A673 (cell line): Measurements from ENCODE around the gene SDHB. TPM values are rescaled to one million over a fixed set of nuclear protein-coding genes. Genes with fewer than 3 reads are reported as not detected.

Source experiments
- BruUV-seq: library from RNA; stranded (reverse); fragments of 400-500 nt; replicated peaks from 2 replicates; lab custom pipeline; 2021; lab: Mats Ljungman, UMichigan
- CTCF ChIA-PET: fragments of 300-600 bp; sonication (Branson Sonifier 250); formaldehyde crosslinking; loops from one replicate; lab custom pipeline; 2022; ENCODE audit warnings: antibody characterized with exemption; lab: Charles Lee
- POLR2A ChIA-PET: fragments of 300-600 bp; sonication (Branson Sonifier 250); formaldehyde crosslinking; loops from one replicate; lab custom pipeline; 2022; ENCODE audit warnings: antibody characterized with exemption; ENCODE audit not compliant: low non-redundant PET; lab: Charles Lee
- DNase-seq: peaks from one replicate; pipeline ENCODE4 v3.0.0-alpha.2; 2015; ENCODE audit warnings: low spot score
- H3K27ac ChIP-seq: fragments of 200-600 bp; sonication (generic); 2 replicates; pipeline ENCODE4 v1.5.1; 2016; ENCODE audit warnings: mixed run types, low read depth, mild to moderate bottlenecking, mixed read lengths, antibody characterized with exemption, low read length; ENCODE audit not compliant: poor library complexity, severe bottlenecking
- H3K27me3 ChIP-seq: fragments of 200-600 bp; sonication (generic); replicated peaks from 2 replicates; pipeline ENCODE4 v1.6.1; 2017; ENCODE audit warnings: mixed run types, low read depth, mild to moderate bottlenecking, mixed read lengths, antibody characterized with exemption, low read length; ENCODE audit not compliant: insufficient read depth, poor library complexity
- H3K36me3 ChIP-seq: fragments of 200-600 bp; sonication (generic); 2 replicates; pipeline ENCODE4 v1.6.1; 2016; ENCODE audit warnings: mixed run types, mild to moderate bottlenecking, mixed read lengths, antibody characterized with exemption, low read length; ENCODE audit not compliant: insufficient read depth, poor library complexity, severe bottlenecking
- H3K4me1 ChIP-seq: fragments of 200-600 bp; sonication (generic); 2 replicates; pipeline ENCODE4 v1.6.1; 2017; ENCODE audit warnings: mixed run types, mild to moderate bottlenecking, mixed read lengths, antibody characterized with exemption, low read length; ENCODE audit not compliant: insufficient read depth, poor library complexity, severe bottlenecking
- H3K4me3 ChIP-seq: fragments of 200-600 bp; sonication (generic); 2 replicates; pipeline ENCODE4 v1.5.1; 2016; ENCODE audit warnings: low read depth, mixed run types, mild to moderate bottlenecking, mixed read lengths, low read length; ENCODE audit not compliant: poor library complexity, severe bottlenecking
- H3K9me3 ChIP-seq: fragments of 200-600 bp; sonication (generic); 2 replicates; pipeline ENCODE4 v1.6.1; 2016; ENCODE audit warnings: mixed run types, low read depth, mild to moderate bottlenecking, mixed read lengths, antibody characterized with exemption, low read length; ENCODE audit not compliant: poor library complexity, severe bottlenecking
- CTCF ChIP-seq: fragments of 300-800, 200-600 bp; sonication (generic); conservative IDR thresholded peaks from 2 replicates; pipeline ENCODE4 v1.5.1; 2017; ENCODE audit warnings: low read depth, mild to moderate bottlenecking, antibody characterized with exemption, low read length, moderate library complexity, mixed read lengths
- EZH2 ChIP-seq: fragments of 200-600 bp; sonication (generic); IDR thresholded peaks from 2 replicates; pipeline ENCODE4 v1.6.1; 2017; ENCODE audit warnings: borderline replicate concordance, low read depth, mild to moderate bottlenecking, mixed read lengths, antibody characterized with exemption, low read length; ENCODE audit not compliant: poor library complexity, severe bottlenecking
- intact Hi-C: fragments of 100-400 bp; cut with micrococcal nuclease; formaldehyde crosslinking; loops from one replicate; pipeline ENCODE4 v1.10.0; 2022; ENCODE audit not compliant: unreplicated experiment
- total RNA-seq: library from RNA; stranded (reverse); gene quantifications from 2 replicates; pipeline ENCODE4 v1.2.3, GENCODE V29; 2021

SDHB gene
- total RNA-seq, 1 experiment from 2014 or later: 208 TPM

GRCh38 chr1:17008208-17008855 is 45.5 kb downstream of the SDHB start:
- H3K27ac ChIP-seq: no peak overlapping the region
- H3K36me3 ChIP-seq: peaks cover 7% of the 10 kb centered on the region
- H3K4me3 ChIP-seq: no peak overlapping the region
- intact Hi-C loops: loop anchor here (2.0 kb wide), 1 partner anchor 28 kb away; the partner anchor contains the start of gene MFAP2
- no peaks in the 10 kb centered on the region for H3K27me3 ChIP-seq
- ChIA-PET CTCF (no interaction called here), POLR2A (no interaction called here)
- peaks cover 18% of the 10 kb centered on the region for H3K4me1 ChIP-seq
- TF ChIP-seq CTCF (no peak), EZH2 (no peak)
- no TSS peak for BruUV-seq
- no peak for DNase-seq
- H3K9me3 ChIP-seq: no peaks in the 10 kb centered on the region

DNA sequence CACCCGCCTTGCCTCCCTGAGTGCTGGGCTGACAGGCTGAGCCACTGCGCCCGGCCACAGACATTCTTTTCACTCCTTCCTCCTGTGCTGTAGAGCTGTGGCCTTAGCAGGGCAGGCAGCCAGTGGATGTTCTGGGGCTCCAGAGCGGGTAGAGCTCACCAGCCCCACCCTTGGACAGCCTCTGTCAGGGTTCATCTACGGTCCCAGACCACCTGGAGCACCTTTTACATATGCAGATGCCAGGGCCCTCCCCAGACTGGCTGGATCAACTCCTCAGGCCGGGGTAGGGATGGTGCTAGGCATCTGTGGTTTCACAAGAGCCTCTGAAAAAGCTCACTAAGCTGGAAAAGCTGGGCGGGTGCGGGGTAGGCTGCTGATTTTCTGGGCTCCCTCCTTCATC is 46.7 kb downstream of the SDHB start:
- BruUV-seq: no TSS peak
- Histone ChIP-seq H3K4me1 (peaks cover 15% of the 10 kb centered on the region), H3K4me3 (no peak overlapping the region), H3K27ac (no peak overlapping the region), H3K36me3 (peaks cover 7% of the 10 kb centered on the region), H3K27me3 (no peaks in the 10 kb centered on the region), H3K9me3 (no peaks in the 10 kb centered on the region)
- POLR2A ChIA-PET: no interaction called here
- no peak for DNase-seq
- intact Hi-C loops: no loop called here
- CTCF ChIA-PET: no interaction called here
- TF ChIP-seq CTCF (no peak), EZH2 (no peak)

- intact Hi-C loops: no loop called here
- Histone ChIP-seq H3K27me3 (no peaks in the 10 kb centered on the region), H3K27ac (no peak overlapping the region), H3K9me3 (no peaks in the 10 kb centered on the region), H3K36me3 (peaks cover 11% of the 10 kb centered on the region), H3K4me3 (no peak overlapping the region), H3K4me1 (peaks cover 4% of the 10 kb centered on the region)
- ChIA-PET POLR2A (no interaction called here), CTCF (interaction anchor here (0.5 kb wide), 1 partner anchor 46 kb away, joined by 3 read pairs; no protein-coding TSS in a partner anchor)
- TF ChIP-seq CTCF (no peak), EZH2 (no peak)
- DNase-seq: no peak
- no TSS peak for BruUV-seq
Observed at GRCh38 chr1:17005365-17005740, 48.5 kb downstream of the SDHB start.
